ENCODE measurements around the gene EMCN.
"Not testable (repeated sequence)": the region's sequence is repeated elsewhere in the genome, so short reads cannot be mapped to it uniquely, and the experiment has no call there.

EMCN gene

GRCh38 chr4:100517864-100518341, at the start of gene EMCN:
EMCN (minus strand) TSS chr4:100518022; CDS start chr4:100517914, 108 bp downstream.
- DNase-seq = no peak

GRCh38 chr4:100566396-100566795, 48.6 kb upstream of the EMCN start:
- DNase-seq = no peak

- no peak for DNase-seq
These were observed 39.5 kb upstream of the EMCN start for GRCh38 chr4:100557306-100557705.

- DNase-seq = no peak
These were observed 38.0 kb upstream of the EMCN start for GRCh38 chr4:100555611-100556337.

- DNase-seq = no peak
These were observed 30.4 kb upstream of the EMCN start for GRCh38 chr4:100548200-100548560.

GRCh38 chr4:100547541-100548199, 29.8 kb upstream of the EMCN start:
- DNase-seq = no peak

GRCh38 chr4:100545427-100545826, 27.6 kb upstream of the EMCN start:
- no peak for DNase-seq

GRCh38 chr4:100540131-100540530, 22.3 kb upstream of the EMCN start:
- no peak for DNase-seq

GRCh38 chr4:100539706-100540105, 21.9 kb upstream of the EMCN start:
- no peak for DNase-seq

GRCh38 chr4:100533741-100534140, 15.9 kb upstream of the EMCN start:
- DNase-seq = no peak

GRCh38 chr4:100530161-100530560, 12.3 kb upstream of the EMCN start:
- not testable (repeated sequence) for DNase-seq

- no peak for DNase-seq
These were observed 7.9 kb upstream of the EMCN start for GRCh38 chr4:100525686-100526085.

- DNase-seq = no peak
These were observed 1.4 kb upstream of the EMCN start for GRCh38 chr4:100519205-100519604.

GRCh38 chr4:100516225-100516624, 1.6 kb downstream of the EMCN start:
- no peak for DNase-seq

- DNase-seq = no peak
These were observed 5.9 kb downstream of the EMCN start for GRCh38 chr4:100511896-100512295.

- no peak for DNase-seq
These were observed 7.3 kb downstream of the EMCN start for GRCh38 chr4:100510551-100510950.

- DNase-seq = no peak
These were observed 8.4 kb downstream of the EMCN start for GRCh38 chr4:100509386-100509785.

GRCh38 chr4:100508691-100509090, 9.1 kb downstream of the EMCN start:
- no peak for DNase-seq

- DNase-seq = no peak
These were observed 13.5 kb downstream of the EMCN start for GRCh38 chr4:100504086-100504874.

GRCh38 chr4:100497791-100498190, 20.0 kb downstream of the EMCN start:
- DNase-seq = no peak

- no peak for DNase-seq
These were observed 22.7 kb downstream of the EMCN start for GRCh38 chr4:100495074-100495473.

- DNase-seq = no peak
These were observed 23.7 kb downstream of the EMCN start for GRCh38 chr4:100494166-100494565.

- DNase-seq = no peak
These were observed 24.1 kb downstream of the EMCN start for GRCh38 chr4:100493756-100494155.

GRCh38 chr4:100492129-100492528, 25.7 kb downstream of the EMCN start:
- DNase-seq = no peak
